HepG2 (cell line): ENCODE data around the gene AKNA. TPM values are rescaled to one million over a fixed set of nuclear protein-coding genes. Genes with fewer than 3 reads are reported as not detected.

Experiments
- ATAC-seq: fragments of 200-7000 bp; cut with Tn5 transposase; 3 replicates; pipeline ENCODE4 v1.9.1; 2020; ENCODE audit warnings: mild to moderate bottlenecking, moderate library complexity
- BruUV-seq: library from RNA; stranded (reverse); fragments of 400-500 nt; replicated peaks from 2 replicates; lab custom pipeline; 2021; lab: Mats Ljungman, UMichigan
- CTCF ChIA-PET: fragments of 300-600 bp; formaldehyde crosslinking; extraction: SDS; loops from one replicate; lab custom pipeline; 2021; ENCODE audit warnings: low total read pairs, inconsistent platforms, low intra/inter-chr PET ratio; lab: Yijun Ruan, JAX
- POLR2A ChIA-PET: fragments of 350-600 bp; sonication (Branson Sonifier 250); formaldehyde crosslinking; loops from one replicate; lab custom pipeline; 2020; ENCODE audit warnings: antibody characterized with exemption, inconsistent platforms; lab: Yijun Ruan, JAX
- DNase-seq: peaks from one replicate; pipeline ENCODE4 v3.0.0-alpha.2; 2015; ENCODE audit warnings: low spot score
- FAIRE-seq: peaks from 3 replicates; lab custom pipeline; 2011; peaks lifted over from hg19 to GRCh38; lab: Jason Lieb, UNC
- H2AFZ ChIP-seq: one replicate; pipeline ENCODE4 v1.6.1; 2011; ENCODE audit warnings: low read length, inconsistent platforms
- H3K27ac ChIP-seq: fragments of 300-600 bp; 3 replicates; pipeline ENCODE4 v1.8.0; 2011; ENCODE audit warnings: mixed run types, mild to moderate bottlenecking, mixed read lengths, low read length, inconsistent platforms; ENCODE audit not compliant: insufficient read depth; ENCODE audit errors: extremely low read length
- H3K27me3 ChIP-seq, 2 experiments: fragments of 200-600 bp in 1 of 2; 2 replicates in 1 of 2; 3 replicates in 1 of 2; pipeline versions ENCODE4 v1.6.0 to v1.8.0; 2011; ENCODE audit warnings: low read length in 2 of 2, mild to moderate bottlenecking in 2 of 2, moderate library complexity in 2 of 2, inconsistent platforms in 1 of 2; ENCODE audit not compliant: insufficient read depth in 2 of 2, control insufficient read depth in 1 of 2
- H3K36me3 ChIP-seq, 2 experiments: fragments of 200-600 bp in 1 of 2; replicated peaks in 1 of 2; 2 replicates in 1 of 2; 3 replicates in 1 of 2; pipeline versions ENCODE4 v1.5.1 to v1.8.0; 2011; ENCODE audit warnings: low read length in 2 of 2, inconsistent platforms in 1 of 2; ENCODE audit not compliant: insufficient read depth in 2 of 2, control insufficient read depth in 1 of 2
- H3K4me1 ChIP-seq: 2 replicates; pipeline ENCODE4 v1.5.1; 2012; ENCODE audit warnings: low read length, inconsistent platforms; ENCODE audit not compliant: insufficient read depth
- H3K4me2 ChIP-seq: 2 replicates; pipeline ENCODE4 v1.6.0; 2011; ENCODE audit warnings: low read depth, low read length, inconsistent platforms
- H3K4me3 ChIP-seq, 3 experiments: fragments of 200-600 bp in 1 of 3; sonication (generic), shearing (Covaris generic) in 1 of 3; replicated peaks in 1 of 3; 2 replicates each; pipeline ENCODE4 v1.5.1; 2011 to 2016; ENCODE audit warnings: low read length in 3 of 3, inconsistent platforms in 2 of 3, low read depth in 2 of 3, mild to moderate bottlenecking in 2 of 3, control low read depth in 1 of 3, mixed read lengths in 1 of 3; ENCODE audit not compliant: insufficient read depth in 1 of 3
- H3K79me2 ChIP-seq: one replicate; pipeline ENCODE4 v1.6.1; 2011; ENCODE audit warnings: low read length, inconsistent platforms; ENCODE audit not compliant: insufficient read depth
- H3K9ac ChIP-seq: 2 replicates; pipeline ENCODE4 v1.6.0; 2011; ENCODE audit warnings: mild to moderate bottlenecking, low read depth, low read length, inconsistent platforms; ENCODE audit not compliant: insufficient read depth
- H3K9me3 ChIP-seq: 2 replicates; pipeline ENCODE4 v1.5.1; 2012; ENCODE audit warnings: mild to moderate bottlenecking, low read length
- H4K20me1 ChIP-seq: 2 replicates; pipeline ENCODE4 v1.6.0; 2011; ENCODE audit warnings: inconsistent platforms, mild to moderate bottlenecking, low read length, moderate library complexity; ENCODE audit not compliant: insufficient read depth
- ATAD3A ChIP-seq: sonication (generic); formaldehyde crosslinking; IDR thresholded peaks from 2 replicates; pipeline ENCODE4 v1.4.0; 2020; ENCODE audit warnings: missing genetic modification reagents
- ATF7-NPFF ChIP-seq: sonication (generic); formaldehyde crosslinking; IDR thresholded peaks from 2 replicates; pipeline ENCODE4 v1.8.1; 2023; ENCODE audit warnings: mild to moderate bottlenecking, low read depth, missing genetic modification reagents, moderate library complexity
- EED ChIP-seq: sonication (generic); formaldehyde crosslinking; IDR thresholded peaks from 2 replicates; pipeline ENCODE4 v1.5.0; 2020; ENCODE audit warnings: mild to moderate bottlenecking, missing genetic modification reagents
- ETV5 ChIP-seq: IDR thresholded peaks from 2 replicates; pipeline ENCODE4 v1.6.1; 2018; ENCODE audit warnings: missing biosample characterization, missing genetic modification reagents, inconsistent platforms, borderline replicate concordance
- IRX3 ChIP-seq: sonication (generic); formaldehyde crosslinking; IDR thresholded peaks from 2 replicates; pipeline ENCODE4 v1.8.1; 2023; ENCODE audit warnings: mild to moderate bottlenecking, low read depth, missing genetic modification reagents, borderline replicate concordance
- PBX2 ChIP-seq: IDR thresholded peaks from 2 replicates; pipeline ENCODE4 v1.6.1; 2016; ENCODE audit warnings: control low read depth
- RARA ChIP-seq: IDR thresholded peaks from 2 replicates; pipeline ENCODE4 v1.6.1; 2016; ENCODE audit warnings: missing genetic modification reagents, missing compliant biosample characterization
- REPIN1 ChIP-seq: sonication (generic); formaldehyde crosslinking; IDR thresholded peaks from 2 replicates; pipeline ENCODE4 v1.8.0; 2022; ENCODE audit warnings: missing genetic modification reagents, low read depth, mild to moderate bottlenecking, borderline replicate concordance
- RFXANK ChIP-seq: IDR thresholded peaks from 2 replicates; pipeline ENCODE4 v1.6.1; 2016
- THAP7 ChIP-seq: sonication (generic); formaldehyde crosslinking; IDR thresholded peaks from 2 replicates; pipeline ENCODE4 v1.8.1; 2023; ENCODE audit warnings: mild to moderate bottlenecking, missing genetic modification reagents
- ZBTB20 ChIP-seq: sonication (generic); formaldehyde crosslinking; IDR thresholded peaks from 2 replicates; pipeline ENCODE4 v1.8.1; 2023; ENCODE audit warnings: missing genetic modification reagents, low read depth, mild to moderate bottlenecking, borderline replicate concordance
- ZBTB38 ChIP-seq: sonication (generic); formaldehyde crosslinking; IDR thresholded peaks from 2 replicates; pipeline ENCODE4 v1.5.1; 2020; ENCODE audit warnings: mild to moderate bottlenecking, missing genetic modification reagents
- ZKSCAN8 ChIP-seq: IDR thresholded peaks from 2 replicates; pipeline ENCODE4 v1.6.1; 2016; ENCODE audit warnings: borderline replicate concordance, missing genetic modification reagents, missing compliant biosample characterization
- ZMYM3 ChIP-seq: sonication (generic); formaldehyde crosslinking; IDR thresholded peaks from 2 replicates; pipeline ENCODE4 v1.5.1; 2020; ENCODE audit warnings: mild to moderate bottlenecking, missing genetic modification reagents
- ZNF282 ChIP-seq: fragments of 450-650 bp; IDR thresholded peaks from 2 replicates; pipeline ENCODE4 v1.6.1; 2018; ENCODE audit not compliant: partially characterized antibody
- ZNF431 ChIP-seq: sonication (generic); formaldehyde crosslinking; IDR thresholded peaks from 2 replicates; pipeline ENCODE4 v1.9.0; 2022; ENCODE audit warnings: missing genetic modification reagents, low read depth, mild to moderate bottlenecking, borderline replicate concordance
- ZNF549 ChIP-seq: sonication (generic); formaldehyde crosslinking; IDR thresholded peaks from 2 replicates; pipeline ENCODE4 v1.5.0; 2020; ENCODE audit warnings: missing genetic modification reagents
- ZNF687 ChIP-seq: sonication (generic); formaldehyde crosslinking; IDR thresholded peaks from 2 replicates; pipeline ENCODE4 v1.5.1; 2020; ENCODE audit warnings: mild to moderate bottlenecking, missing genetic modification reagents, moderate library complexity
- ZSCAN20 ChIP-seq: sonication (generic); formaldehyde crosslinking; IDR thresholded peaks from 2 replicates; pipeline ENCODE4 v1.4.0; 2020; ENCODE audit warnings: missing genetic modification reagents, mild to moderate bottlenecking, borderline replicate concordance
- WGBS: methylation state at CpG from one replicate; pipeline ENCODE4 v1.1.6; 2017; ENCODE audit warnings: low lambda C conversion rate; 5-methylcytosine and 5-hydroxymethylcytosine counted together
- in situ Hi-C: cut with HindIII; loops from 2 replicates; pipeline ENCODE4 v1.10.0; 2017; ENCODE audit warnings: low pct_unique_long_range_greater_than_20kb; ENCODE audit not compliant: extremely low pct_ligation_motif_present
- intact Hi-C: fragments of 100-400 bp; cut with micrococcal nuclease; formaldehyde crosslinking; loops from one replicate; pipeline ENCODE4 v1.10.0; 2022; ENCODE audit not compliant: unreplicated experiment
- polyA plus RNA-seq, 8 experiments: library from polyadenylated mRNA; depleted of rRNA in 3 of 8; stranded (reverse) in 7 of 8; unstranded in 1 of 8; fragments of >200 nt; fragmentation: Illumina TruSeq in 4 of 8; extraction: Trizol in 4 of 8; gene quantifications; 2 replicates each; pipeline versions ENCODE4 v1.2.1 to v1.2.3, GENCODE V29; 2011 to 2016; ENCODE audit warnings: low read depth in 4 of 8, missing spikeins in 1 of 8, mixed read lengths in 1 of 8; ENCODE audit not compliant: insufficient read depth in 1 of 8
- total RNA-seq, 5 experiments: library from RNA; depleted of rRNA; stranded (reverse); fragments of >200 nt; fragmentation: Illumina TruSeq; extraction: Trizol; gene quantifications; 2 replicates each; pipeline ENCODE4 v1.2.3, GENCODE V29; 2016; ENCODE audit warnings: low read depth in 1 of 5

The AKNA gene
- total and polyA plus RNA-seq, 2 of the 13 experiments (the other 11 are each of a cell fraction or from before 2014, with no cell fraction given) = 3.0 to 3.1 TPM

- TF ChIP-seq ZNF687 (CRISPR knock-in tag) (peak; percentile 58), ZMYM3 (CRISPR knock-in tag) (peak; percentile 87), RARA (peak; percentile 40; the same call in 1 of the 2 replicates), ZSCAN20 (CRISPR knock-in tag) (peak; percentile 99), REPIN1 (CRISPR knock-in tag) (0 out of 2 replicates have a peak, but pooled peaks have one; percentile 7)
These were observed 59.4 kb downstream of the AKNA start (continued) for GRCh38 chr9:114328357-114328820.

GRCh38 chr9:114327749-114328148, 60.0 kb downstream of the AKNA start:
- no TSS peak for BruUV-seq
- ATAC-seq (no peak), FAIRE-seq (no peak), DNase-seq (no peak)
- Histone ChIP-seq H2AFZ (no peak overlapping the region), H3K9me3 (no peaks in the 10 kb centered on the region), H3K79me2 (peaks cover 23% of the 10 kb centered on the region), H3K27ac (peak overlapping the region; percentile 96), H3K27me3 (no peaks in the 10 kb centered on the region), H3K4me1 (peaks cover 62% of the 10 kb centered on the region), H4K20me1 (no peaks in the 10 kb centered on the region), H3K4me2 (peak overlapping the region; percentile 76), H3K36me3 (peaks cover 0 to 7% of the 10 kb centered on the region in 2 experiments; a peak in 2 of 5 replicates), H3K4me3 (peak overlapping the region in 1 of 3 experiments; percentile 13; a peak in 1 of 6 replicates), H3K9ac (peak overlapping the region; percentile 67)
- WGBS = 76% methylated on average over 2 of the region's 8 CpGs
- CTCF ChIA-PET = no interaction called here
- intact Hi-C loops = no loop called here
- in situ Hi-C loops = no loop called here
- POLR2A ChIA-PET = interaction anchor here (1.1 to 1.7 kb wide), 3 partner anchors 153 to 229 kb away, joined by 3 to 8 read pairs (median 5); partner anchors contain the start of gene KIF12
- TF ChIP-seq THAP7 (no peak), ZNF431 (CRISPR knock-in tag) (no peak), ETV5 (no peak), ZKSCAN8 (CRISPR knock-in tag) (no peak), IRX3 (CRISPR knock-in tag) (no peak), RFXANK (no peak), PBX2 (0 out of 2 replicates have a peak, but pooled peaks have one; percentile 15), ATF7-NPFF (CRISPR knock-in tag) (no peak), ATAD3A (CRISPR knock-in tag) (no peak), ZBTB20 (CRISPR knock-in tag) (no peak), ZNF549 (no peak), ZNF282 (no peak), ZBTB38 (CRISPR knock-in tag) (peak; percentile 43; the same call in 1 of the 2 replicates), EED (CRISPR knock-in tag) (no peak)
